HL-60 (cell line): Measurements from ENCODE around the gene EEF1G.

Experiments used
- DNase-seq, 2 experiments: peaks; one replicate each; pipeline ENCODE4 v3.0.0-alpha.2; 2010 to 2020; ENCODE audit warnings: low read depth in 1 of 2, low spot score in 1 of 2
- H3K27ac ChIP-seq: fragments of 250-450 bp; sonication (Bioruptor Pico); replicated peaks from 2 replicates; pipeline ENCODE4 v1.5.1; 2020; ENCODE audit warnings: mild to moderate bottlenecking, moderate library complexity
- H3K27me3 ChIP-seq: fragments of 250-450 bp; sonication (Bioruptor Pico); 2 replicates; pipeline ENCODE4 v1.5.1; 2021; ENCODE audit warnings: mild to moderate bottlenecking, moderate library complexity; ENCODE audit not compliant: insufficient read depth, poor library complexity, severe bottlenecking
- H3K4me3 ChIP-seq: replicated peaks from 2 replicates; pipeline ENCODE4 v1.5.1; 2011; ENCODE audit warnings: mild to moderate bottlenecking, control low read depth, low read length; ENCODE audit not compliant: insufficient read depth
- CTCF ChIP-seq: IDR thresholded peaks from one replicate; pipeline ENCODE4 v1.5.1; 2011; ENCODE audit warnings: low read length, control low read depth, inconsistent platforms; ENCODE audit not compliant: insufficient read depth
- GABPA ChIP-seq: IDR thresholded peaks from 2 replicates; pipeline ENCODE4 v1.6.1; 2012; ENCODE audit warnings: low read depth
- POLR2AphosphoS5 ChIP-seq: IDR thresholded peaks from 2 replicates; pipeline ENCODE4 v1.6.1; 2012; ENCODE audit warnings: low read depth
- REST ChIP-seq: IDR thresholded peaks from 2 replicates; pipeline ENCODE4 v1.6.1; 2012; ENCODE audit warnings: low read depth; ENCODE audit not compliant: insufficient replicate concordance
- SPI1 ChIP-seq: IDR thresholded peaks from 2 replicates; pipeline ENCODE4 v1.6.1; 2012; ENCODE audit warnings: low read depth, mild to moderate bottlenecking, borderline replicate concordance

Gene EEF1G

GRCh38 chr11:62543680-62544444 is 29.8 kb downstream of the EEF1G start:
- TF ChIP-seq SPI1: no peak
- no peak for TF ChIP-seq REST
- no peak for TF ChIP-seq POLR2AphosphoS5
- no peak for TF ChIP-seq GABPA
- no peak for TF ChIP-seq CTCF
- DNase-seq: no peak
- Histone ChIP-seq H3K27me3 (no peaks in the 10 kb centered on the region), H3K4me3 (peak overlapping the region; percentile 65), H3K27ac (no peak overlapping the region)

GRCh38 chr11:62542750-62543567 is 30.7 kb downstream of the EEF1G start:
- TF ChIP-seq GABPA (no peak), CTCF (peak; percentile 94), SPI1 (peak; percentile 63; the same call in 1 of the 2 replicates)
- DNase-seq: peak; percentile 62 to 83
- H3K4me3 ChIP-seq: peak overlapping the region; percentile 15
- no peak overlapping the region for H3K27ac ChIP-seq
- no peaks in the 10 kb centered on the region for H3K27me3 ChIP-seq

- H3K4me3 ChIP-seq: no peak overlapping the region
- no peak for DNase-seq
Measured at GRCh38 chr11:62542111-62542745, 31.5 kb downstream of the EEF1G start.

More at GRCh38 chr11:62542111-62542745, 31.5 kb downstream of the EEF1G start:
- Histone ChIP-seq H3K27me3 (no peaks in the 10 kb centered on the region), H3K27ac (no peak overlapping the region)
- no peak for TF ChIP-seq CTCF
- TF ChIP-seq SPI1: no peak
- no peak for TF ChIP-seq REST
- no peak for TF ChIP-seq GABPA
- TF ChIP-seq POLR2AphosphoS5: no peak
